OCI-LY7 (cell line): ENCODE results near the gene ADAMTS6.

Source experiments
- CTCF ChIP-seq: fragments of 200-600 bp; sonication (generic); conservative IDR thresholded peaks from 2 replicates; pipeline ENCODE4 v1.5.1; 2014; ENCODE audit warnings: mild to moderate bottlenecking, antibody characterized with exemption, low read length, moderate library complexity, mixed read lengths
- EZH2phosphoT487 ChIP-seq: fragments of 200-600 bp; sonication (generic); IDR thresholded peaks from 2 replicates; pipeline ENCODE4 v1.6.1; 2018; ENCODE audit warnings: low read depth, borderline replicate concordance, mild to moderate bottlenecking, mixed run types, antibody characterized with exemption, low read length, moderate library complexity, mixed read lengths

GRCh38 chr5:65395526-65396155 is 86.1 kb downstream of the ADAMTS6 start:
- TF ChIP-seq CTCF (no peak), EZH2phosphoT487 (no peak)
